K562 (cell line): ENCODE data around the gene LAMB1. TPM values are rescaled to one million over a fixed set of nuclear protein-coding genes. Genes with fewer than 3 reads are reported as not detected.

Experiments
- ARID1B ChIP-seq: fragments of 450-650 bp; IDR thresholded peaks from 2 replicates; pipeline ENCODE4 v1.6.1; 2016; ENCODE audit warnings: antibody characterized with exemption, mild to moderate bottlenecking, inconsistent platforms
- ELF4 ChIP-seq: fragments of 450-650 bp; formaldehyde crosslinking; IDR thresholded peaks from 2 replicates; pipeline ENCODE4 v1.4.0; 2022; ENCODE audit warnings: missing genetic modification characterization
- ERF ChIP-seq: fragments of 450-650 bp; formaldehyde crosslinking; IDR thresholded peaks from 2 replicates; pipeline ENCODE4 v1.4.0; 2020; ENCODE audit warnings: mild to moderate bottlenecking, mixed read lengths
- GATAD2B ChIP-seq: fragments of 450-650 bp; IDR thresholded peaks from 2 replicates; pipeline ENCODE4 v1.6.1; 2017; ENCODE audit warnings: mild to moderate bottlenecking, borderline replicate concordance
- GTF2A2 ChIP-seq: IDR thresholded peaks from 2 replicates; pipeline ENCODE4 v1.6.1; 2016; ENCODE audit warnings: mild to moderate bottlenecking, missing genetic modification characterization, missing compliant biosample characterization
- IRF1 ChIP-seq: sonication (generic); formaldehyde crosslinking; IDR thresholded peaks from 2 replicates; pipeline ENCODE4 v1.8.0; 2022; ENCODE audit warnings: missing genetic modification reagents, mild to moderate bottlenecking, borderline replicate concordance
- KLF6 ChIP-seq: fragments of 250-450 bp; sonication (Bioruptor Pico); IDR thresholded peaks from 2 replicates; pipeline ENCODE4 v1.4.0; 2020; ENCODE audit warnings: mild to moderate bottlenecking, moderate library complexity, borderline replicate concordance
- NCOR1 ChIP-seq: fragments of 450-650 bp; IDR thresholded peaks from 2 replicates; pipeline ENCODE4 v1.6.1; 2016; ENCODE audit warnings: mild to moderate bottlenecking, moderate library complexity
- NELFE ChIP-seq: IDR thresholded peaks from 2 replicates; pipeline ENCODE4 v1.6.1; 2011; ENCODE audit warnings: mild to moderate bottlenecking; ENCODE audit not compliant: insufficient read depth, insufficient read length
- NR0B1 ChIP-seq: fragments of 450-650 bp; IDR thresholded peaks from one replicate; pipeline ENCODE4 v1.6.1; 2018; ENCODE audit warnings: mild to moderate bottlenecking, moderate library complexity; ENCODE audit not compliant: partially characterized antibody
- NR2C1 ChIP-seq, 2 experiments: fragments of 450-650 bp; IDR thresholded peaks; 2 replicates each; pipeline ENCODE4 v1.6.1; 2017; ENCODE audit warnings: mild to moderate bottlenecking in 2 of 2, antibody characterized with exemption in 1 of 2, inconsistent platforms in 1 of 2, missing compliant biosample characterization in 1 of 2, missing genetic modification characterization in 1 of 2
- STAT5A ChIP-seq: IDR thresholded peaks from 2 replicates; pipeline ENCODE4 v1.6.1; 2012; ENCODE audit warnings: low read length, inconsistent platforms, borderline replicate concordance
- ZBTB1 ChIP-seq: sonication (generic); formaldehyde crosslinking; IDR thresholded peaks from 2 replicates; pipeline ENCODE4 v1.8.1; 2023; ENCODE audit warnings: missing genetic modification reagents, low read depth, mild to moderate bottlenecking, borderline replicate concordance
- ZBTB40 ChIP-seq, 2 experiments: fragments of 450-650 bp in 1 of 2; sonication (generic) in 1 of 2; formaldehyde crosslinking in 1 of 2; IDR thresholded peaks; 2 replicates each; pipeline versions ENCODE4 v1.7.1 to v1.9.0; 2016 to 2022; ENCODE audit warnings: inconsistent platforms in 1 of 2, mild to moderate bottlenecking in 1 of 2, missing genetic modification reagents in 1 of 2
- ZNF23 ChIP-seq: fragments of 250-450 bp; sonication (Bioruptor Pico); IDR thresholded peaks from 2 replicates; pipeline ENCODE4 v1.4.0; 2020; ENCODE audit warnings: mild to moderate bottlenecking
- ZNF274 ChIP-seq: IDR thresholded peaks from 2 replicates; pipeline ENCODE4 v1.6.1; 2011; ENCODE audit warnings: low read depth, mild to moderate bottlenecking, low read length, moderate library complexity, borderline replicate concordance
- ZNF561 ChIP-seq: fragments of 450-650 bp; formaldehyde crosslinking; conservative IDR thresholded peaks from 2 replicates; pipeline ENCODE4 v1.4.0; 2020; ENCODE audit warnings: mild to moderate bottlenecking, moderate library complexity
- polyA plus RNA-seq, 8 experiments: library from polyadenylated mRNA; depleted of rRNA in 4 of 8; stranded (reverse) in 5 of 8; unstranded in 3 of 8; fragments of >200 nt; fragmentation: Nextera tagmentation in 2 of 8; fragmentation: Illumina TruSeq in 1 of 8; extraction: Ambion mirVana in 2 of 8; extraction: Trizol in 1 of 8; gene quantifications; 2 replicates each; pipeline versions ENCODE4 v1.2.1 to v1.2.3, GENCODE V29; 2011 to 2014; ENCODE audit warnings: inconsistent platforms in 1 of 8, missing spikeins in 1 of 8
- total RNA-seq, 7 experiments: library from RNA; depleted of rRNA in 6 of 7; stranded (reverse); fragments of >200 nt in 6 of 7; fragmentation: Illumina TruSeq in 2 of 7; extraction: Trizol in 2 of 7; gene quantifications; 2 replicates each; pipeline versions ENCODE4 v1.2.1 to v1.2.3, GENCODE V29; 2011 to 2021; ENCODE audit warnings: low replicate concordance in 1 of 7

LAMB1 gene
- total and polyA plus RNA-seq, 9 of the 15 experiments (the other 6 are each of a cell fraction or from before 2014, with no cell fraction given): 6.0 to 17.7 (median 12.3) TPM

GRCh38 chr7:107891636-107892366 is 111.2 kb downstream of the LAMB1 start (continued):
- peak; percentile 52 for TF ChIP-seq ZBTB40 (IDR thresholded peaks at IDR 0.05)
- no peak for TF ChIP-seq ZBTB40 (CRISPR knock-in tag; IDR thresholded peaks at IDR 0.05)
- no peak for TF ChIP-seq ELF4 (CRISPR knock-in tag)
- no peak; the same call in 1 of the 2 replicates for TF ChIP-seq NR2C1 (IDR thresholded peaks at IDR 0.05)
- no peak for TF ChIP-seq NR2C1 (tag; IDR thresholded peaks at IDR 0.05)
- TF ChIP-seq ZBTB1 (CRISPR knock-in tag): no peak; the same call in 1 of the 2 replicates
- TF ChIP-seq NCOR1: no peak
- peak; percentile 27 for TF ChIP-seq GATAD2B
- TF ChIP-seq NR0B1: no peak
- no peak for TF ChIP-seq ERF (CRISPR knock-in tag)
- no peak for TF ChIP-seq KLF6 (CRISPR knock-in tag)
- TF ChIP-seq GTF2A2 (tag): no peak
- TF ChIP-seq STAT5A: no peak
- TF ChIP-seq ZNF23 (CRISPR knock-in tag): no peak
- no peak for TF ChIP-seq NELFE
- TF ChIP-seq IRF1: no peak
- no peak for TF ChIP-seq ZNF561
- TF ChIP-seq ARID1B: peak; percentile 48
- no peak for TF ChIP-seq ZNF274
